ENCODE results near the gene KREMEN1.

GRCh38 chr22:29146091-29146560, 73.3 kb downstream of the KREMEN1 start:
- TF ChIP-seq CTCF (conservative IDR thresholded peaks at IDR 0.05; ENCODE audit: low read depth, low read length) (no peak), FOS (IDR thresholded peaks at IDR 0.05; ENCODE audit: low read depth, low read length) (no peak), POLR2A (IDR thresholded peaks at IDR 0.05; ENCODE audit: low read depth, low read length) (no peak), CEBPB (IDR thresholded peaks at IDR 0.05; ENCODE audit: low read depth, low read length) (no peak), RFX5 (IDR thresholded peaks at IDR 0.05; ENCODE audit: low read depth, low read length) (no peak)
